ENCODE results near the gene CRB1.

The CRB1 gene

GRCh38 chr1:197268012-197268411, at the start of gene CRB1:
Gene CRB1 (plus strand): TSS chr1:197268252. CDS start chr1:197268413, 161 bp downstream.
- Histone ChIP-seq H3K36me3 (ENCODE audit: insufficient read depth, low read length) (no peaks in the 10 kb centered on the region), H3K79me2 (ENCODE audit: insufficient read depth, low read length) (no peaks in the 10 kb centered on the region), H3K27ac (ENCODE audit: low read depth, low read length, poor library complexity, severe bottlenecking) (no peak within 1 kb of the TSS), H3K4me1 (ENCODE audit: insufficient read depth, low read length, severe bottlenecking) (no peaks in the 10 kb centered on the region), H3K27me3 (ENCODE audit: insufficient read depth, low read length) (no peaks in the 10 kb centered on the region), H3K4me2 (ENCODE audit: low read length) (no peak within 1 kb of the TSS), H3K4me3 (ENCODE audit: low read depth, low read length, poor library complexity, severe bottlenecking) (no peak within 1 kb of the TSS), H3K9me2 (ENCODE audit: low read depth, low read length) (no peaks in the 10 kb centered on the region), H3K9me3 (ENCODE audit: low read length) (no peaks in the 10 kb centered on the region), H2AFZ (ENCODE audit: low read length) (no peak within 1 kb of the TSS), H4K20me1 (ENCODE audit: insufficient read depth, low read length) (no peaks in the 10 kb centered on the region), H3K9ac (ENCODE audit: low read length) (no peak within 1 kb of the TSS), H3F3A (ENCODE audit: insufficient read depth, low read length) (no peaks in the 10 kb centered on the region)
- no peak for TF ChIP-seq CTCF (IDR thresholded peaks at IDR 0.05; ENCODE audit: low read length)
- TF ChIP-seq EZH2 (IDR thresholded peaks at IDR 0.05; ENCODE audit: borderline replicate concordance, low read length): no peak

GRCh38 chr1:197218857-197219256, 49.2 kb upstream of the CRB1 start:
- Histone ChIP-seq H2AFZ (ENCODE audit: low read length) (no peak overlapping the region), H3K4me2 (ENCODE audit: low read length) (no peak overlapping the region), H3K4me3 (ENCODE audit: low read depth, low read length, poor library complexity, severe bottlenecking) (no peak overlapping the region), H3K4me1 (ENCODE audit: insufficient read depth, low read length, severe bottlenecking) (no peaks in the 10 kb centered on the region), H3K27me3 (ENCODE audit: insufficient read depth, low read length) (no peaks in the 10 kb centered on the region), H3K79me2 (ENCODE audit: insufficient read depth, low read length) (no peaks in the 10 kb centered on the region), H3K9me3 (ENCODE audit: low read length) (no peaks in the 10 kb centered on the region), H4K20me1 (ENCODE audit: insufficient read depth, low read length) (no peaks in the 10 kb centered on the region), H3K36me3 (ENCODE audit: insufficient read depth, low read length) (no peaks in the 10 kb centered on the region), H3K9me2 (ENCODE audit: low read depth, low read length) (no peaks in the 10 kb centered on the region), H3F3A (ENCODE audit: insufficient read depth, low read length) (no peaks in the 10 kb centered on the region), H3K27ac (ENCODE audit: low read depth, low read length, poor library complexity, severe bottlenecking) (no peak overlapping the region), H3K9ac (ENCODE audit: low read length) (no peak overlapping the region)
- TF ChIP-seq CTCF (IDR thresholded peaks at IDR 0.05; ENCODE audit: low read length): no peak
- no peak for TF ChIP-seq EZH2 (IDR thresholded peaks at IDR 0.05; ENCODE audit: borderline replicate concordance, low read length)

GRCh38 chr1:197222025-197222685, 45.9 kb upstream of the CRB1 start:
- no peaks in the 10 kb centered on the region for H3K9me3 ChIP-seq (ENCODE audit: low read length)
- no peak overlapping the region for H3K4me3 ChIP-seq (ENCODE audit: low read depth, low read length, poor library complexity, severe bottlenecking)
- no peaks in the 10 kb centered on the region for H3K9me2 ChIP-seq (ENCODE audit: low read depth, low read length)
- TF ChIP-seq EZH2 (IDR thresholded peaks at IDR 0.05; ENCODE audit: borderline replicate concordance, low read length): no peak
- no peak for TF ChIP-seq CTCF (IDR thresholded peaks at IDR 0.05; ENCODE audit: low read length)
- no peaks in the 10 kb centered on the region for H3K27me3 ChIP-seq (ENCODE audit: insufficient read depth, low read length)
- no peaks in the 10 kb centered on the region for H3K79me2 ChIP-seq (ENCODE audit: insufficient read depth, low read length)
- no peak overlapping the region for H3K4me2 ChIP-seq (ENCODE audit: low read length)
- H4K20me1 ChIP-seq (ENCODE audit: insufficient read depth, low read length): no peaks in the 10 kb centered on the region
- no peak overlapping the region for H2AFZ ChIP-seq (ENCODE audit: low read length)
- no peaks in the 10 kb centered on the region for H3K36me3 ChIP-seq (ENCODE audit: insufficient read depth, low read length)
- H3F3A ChIP-seq (ENCODE audit: insufficient read depth, low read length): no peaks in the 10 kb centered on the region
- no peak overlapping the region for H3K27ac ChIP-seq (ENCODE audit: low read depth, low read length, poor library complexity, severe bottlenecking)
- no peaks in the 10 kb centered on the region for H3K4me1 ChIP-seq (ENCODE audit: insufficient read depth, low read length, severe bottlenecking)
- H3K9ac ChIP-seq (ENCODE audit: low read length): no peak overlapping the region

All from OCI-LY1 (cell line).